Adipocyte (in vitro differentiated cells): ENCODE data around the gene URGCP.
A peak's percentile ranks its signal among the peaks of the same experiment; 100 is the strongest.

Experiments used
- DNase-seq: peaks from one replicate; pipeline ENCODE4 v3.0.0-alpha.2; 2015; ENCODE audit warnings: low read depth
- H3K27me3 ChIP-seq: replicated peaks from 2 replicates; pipeline ENCODE4 v1.7.0; 2013; ENCODE audit warnings: mild to moderate bottlenecking, low read length, moderate library complexity; ENCODE audit not compliant: control insufficient read depth, insufficient read depth
- H3K36me3 ChIP-seq: 2 replicates; pipeline ENCODE4 v1.7.0; 2013; ENCODE audit warnings: low read length, mild to moderate bottlenecking, moderate library complexity; ENCODE audit not compliant: control insufficient read depth, insufficient read depth, severe bottlenecking
- H3K4me1 ChIP-seq: 2 replicates; pipeline ENCODE4 v1.7.0; 2013; ENCODE audit warnings: mild to moderate bottlenecking, low read length, moderate library complexity; ENCODE audit not compliant: control insufficient read depth, insufficient read depth
- H3K4me3 ChIP-seq: 2 replicates; pipeline ENCODE4 v1.7.0; 2013; ENCODE audit warnings: mild to moderate bottlenecking, low read length, moderate library complexity
- H3K9ac ChIP-seq: 2 replicates; pipeline ENCODE4 v1.7.0; 2013; ENCODE audit warnings: mild to moderate bottlenecking, low read length, moderate library complexity
- H3K9me3 ChIP-seq: 2 replicates; pipeline ENCODE4 v1.7.0; 2013; ENCODE audit warnings: mild to moderate bottlenecking, low read length, moderate library complexity; ENCODE audit not compliant: control insufficient read depth

The URGCP gene

DNA sequence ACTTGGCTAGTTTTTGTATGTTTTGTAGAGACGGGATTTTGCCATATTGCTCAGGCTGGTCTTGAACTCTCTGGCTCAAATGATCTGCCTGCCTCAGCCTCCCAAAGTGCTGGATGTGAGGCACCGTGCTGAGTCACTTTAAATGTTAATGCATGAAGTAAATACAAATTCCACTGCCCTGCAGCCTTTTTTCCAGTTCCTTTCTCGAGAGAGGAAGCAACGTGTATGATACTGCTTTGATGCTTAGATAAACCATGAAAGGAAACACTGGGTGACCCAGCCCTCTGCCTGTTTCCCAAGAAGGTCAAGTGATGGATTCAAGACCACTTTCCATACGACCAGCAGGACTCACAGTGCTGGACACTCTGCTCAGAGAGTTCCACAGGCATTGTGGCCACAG is 25.8 kb downstream of the URGCP start:
- Histone ChIP-seq H3K4me3 (no peak overlapping the region), H3K4me1 (peaks cover 29% of the 10 kb centered on the region), H3K9me3 (no peaks in the 10 kb centered on the region), H3K36me3 (peaks cover 84% of the 10 kb centered on the region), H3K9ac (no peak overlapping the region), H3K27me3 (no peaks in the 10 kb centered on the region)
- DNase-seq, result peak; percentile 46

DNA sequence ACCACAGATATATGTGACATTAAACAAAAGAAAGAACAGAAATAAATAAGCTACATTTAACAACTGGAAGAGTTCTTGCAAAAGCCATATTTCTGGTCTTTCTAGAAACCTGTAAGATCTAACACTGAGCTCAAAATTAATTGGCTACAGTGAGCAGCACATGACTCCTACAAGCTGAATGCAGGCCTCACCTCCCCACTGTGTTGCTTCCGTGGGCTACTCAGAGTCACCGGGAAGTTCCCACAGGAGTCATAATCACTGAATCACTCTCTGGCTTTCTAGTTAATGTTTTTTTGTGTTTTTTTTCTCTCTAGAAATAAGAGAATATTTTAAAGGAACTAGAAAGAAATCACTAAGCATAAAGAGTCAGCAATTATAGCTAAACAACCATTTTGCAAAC is 26.9 kb downstream of the URGCP start:
- DNase-seq, result peak; percentile 57
- H3K9me3 ChIP-seq, result no peaks in the 10 kb centered on the region
- H3K4me3 ChIP-seq, result no peak overlapping the region
- no peak overlapping the region for H3K9ac ChIP-seq
- H3K36me3 ChIP-seq, result peaks cover 80% of the 10 kb centered on the region
- peaks cover 29% of the 10 kb centered on the region for H3K4me1 ChIP-seq
- no peaks in the 10 kb centered on the region for H3K27me3 ChIP-seq

DNA sequence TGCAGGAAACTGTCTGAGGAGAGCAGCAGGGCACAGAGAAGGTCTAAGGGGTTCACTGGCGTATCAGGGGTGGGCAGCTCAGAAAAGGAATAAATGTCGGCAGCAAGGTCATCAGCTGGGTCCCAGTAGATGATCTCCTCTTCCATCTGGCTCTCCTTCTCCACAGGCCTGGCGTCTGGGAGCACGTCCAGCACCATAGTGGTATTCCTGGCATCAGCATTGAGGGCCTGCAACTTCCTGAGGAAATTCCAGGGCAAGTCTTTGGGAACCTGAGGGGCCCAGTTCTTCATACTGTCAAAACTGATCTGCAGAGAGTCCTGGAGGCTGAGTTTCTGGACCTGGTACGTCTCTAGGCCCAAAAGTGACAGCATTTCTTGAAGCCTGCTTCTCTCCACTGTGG is 27.5 kb downstream of the URGCP start:
- no peak for DNase-seq
- Histone ChIP-seq H3K9me3 (no peaks in the 10 kb centered on the region), H3K36me3 (peaks cover 74% of the 10 kb centered on the region), H3K9ac (no peak overlapping the region), H3K27me3 (no peaks in the 10 kb centered on the region), H3K4me3 (no peak overlapping the region), H3K4me1 (peaks cover 34% of the 10 kb centered on the region)

DNA sequence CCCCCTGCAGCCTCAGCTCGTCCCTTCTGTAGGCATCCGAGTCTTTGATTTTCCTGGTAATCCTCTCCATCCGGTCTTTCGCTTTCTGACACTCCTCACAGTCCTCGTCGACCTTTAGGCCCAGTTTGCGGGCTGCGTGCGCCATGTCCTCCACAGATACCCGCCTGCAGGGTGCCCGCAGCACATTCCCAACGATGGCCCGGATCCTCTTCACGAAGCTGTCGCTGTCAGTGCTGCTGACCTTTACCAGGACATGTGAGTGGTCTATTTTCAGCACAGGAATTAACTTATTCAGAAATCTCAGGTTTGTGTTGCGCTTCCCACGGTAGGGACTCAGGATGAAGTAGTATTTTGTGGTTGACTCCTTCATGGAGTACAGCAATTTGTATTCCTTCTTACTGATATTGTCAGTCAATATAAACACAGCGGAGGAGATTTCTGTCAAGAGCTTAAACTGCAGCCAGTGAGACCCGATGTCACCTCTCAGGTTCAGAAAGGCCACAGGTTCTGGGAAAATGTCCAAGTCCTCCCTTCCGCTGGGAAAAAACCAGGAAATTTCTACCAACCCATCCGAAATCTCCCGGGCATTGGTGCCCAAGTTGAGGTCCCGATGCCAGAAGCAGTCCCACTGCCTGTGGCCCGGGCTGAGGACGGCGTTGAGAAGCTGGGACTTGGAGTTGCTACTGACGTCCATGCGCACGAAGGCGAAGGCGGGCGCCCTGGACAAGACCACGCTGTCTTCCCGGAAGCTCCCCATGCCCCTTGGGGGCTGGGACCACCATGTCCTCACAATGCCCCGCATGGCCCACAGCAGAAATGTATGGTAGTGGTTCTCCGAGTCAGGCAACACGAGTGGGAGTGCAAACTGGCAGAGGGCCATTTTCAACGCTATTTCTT is 28.2 kb downstream of the URGCP start:
- H3K4me1 ChIP-seq, result peaks cover 39% of the 10 kb centered on the region
- H3K4me3 ChIP-seq, result no peak overlapping the region
- no peaks in the 10 kb centered on the region for H3K9me3 ChIP-seq
- peaks cover 70% of the 10 kb centered on the region for H3K36me3 ChIP-seq
- no peaks in the 10 kb centered on the region for H3K27me3 ChIP-seq
- no peak for DNase-seq
- H3K9ac ChIP-seq, result no peak overlapping the region

DNA sequence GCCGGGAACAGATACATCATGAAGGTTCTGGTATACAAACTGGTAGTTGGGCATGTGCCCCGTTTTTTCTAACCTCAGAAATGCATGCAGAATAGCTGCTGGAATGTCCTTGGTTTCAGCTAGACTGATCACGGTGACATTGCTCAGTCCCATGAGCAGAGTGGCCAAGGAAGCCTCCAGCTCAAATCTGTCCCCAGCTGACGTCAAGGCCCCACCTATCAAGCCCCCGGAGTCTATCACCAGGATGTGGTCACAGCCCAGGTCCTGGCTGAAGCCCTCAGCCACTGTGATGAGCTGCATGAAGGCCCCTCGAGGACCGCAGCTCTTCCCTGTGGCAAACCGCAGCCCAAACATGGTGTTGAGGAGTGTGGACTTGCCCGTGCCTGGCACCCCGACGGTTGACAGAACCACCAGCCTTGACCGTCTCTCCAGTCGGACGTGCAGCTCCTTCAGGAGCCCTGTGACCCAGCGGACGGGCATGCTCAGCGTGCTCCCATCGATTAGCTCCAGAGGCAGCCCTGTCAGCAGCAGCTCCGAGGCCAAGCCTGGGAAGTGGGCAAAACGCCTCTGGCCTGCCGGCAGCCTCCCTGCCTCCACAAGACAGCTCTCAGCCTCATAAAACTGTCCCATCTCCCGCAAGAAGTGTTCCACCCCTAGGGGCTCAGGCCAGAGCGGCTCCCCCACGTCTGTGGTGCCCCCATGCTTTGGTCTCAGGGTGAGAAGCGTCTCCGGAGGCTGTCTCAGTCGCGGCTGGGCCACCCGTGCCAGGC is 29.2 kb downstream of the URGCP start:
- Histone ChIP-seq H3K4me1 (peaks cover 44% of the 10 kb centered on the region), H3K36me3 (peaks cover 70% of the 10 kb centered on the region), H3K9ac (no peak overlapping the region), H3K4me3 (no peak overlapping the region), H3K9me3 (no peaks in the 10 kb centered on the region), H3K27me3 (no peaks in the 10 kb centered on the region)
- DNase-seq, result no peak

DNA sequence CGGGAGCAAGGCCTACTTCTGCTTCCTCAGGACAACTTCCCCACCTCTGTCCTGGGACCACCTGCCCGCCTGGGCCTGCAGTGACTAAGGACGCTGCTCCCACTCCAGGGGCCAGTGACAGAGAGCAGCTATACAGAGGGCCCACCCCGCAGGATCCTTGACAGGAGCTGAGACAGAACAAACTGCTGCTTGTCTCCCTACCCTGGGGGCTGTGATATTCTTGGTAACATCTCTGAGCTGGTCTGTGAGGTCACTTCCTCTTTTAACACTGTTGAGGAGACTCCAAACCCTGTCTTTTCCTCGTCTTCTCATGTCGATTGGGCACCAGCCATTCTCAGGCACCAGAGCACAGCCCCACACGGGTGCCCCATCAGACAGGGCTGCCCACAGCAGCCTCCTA is 30.2 kb downstream of the URGCP start:
- Histone ChIP-seq H3K4me3 (no peak overlapping the region), H3K9me3 (no peaks in the 10 kb centered on the region), H3K9ac (no peak overlapping the region), H3K4me1 (peaks cover 48% of the 10 kb centered on the region), H3K27me3 (no peaks in the 10 kb centered on the region), H3K36me3 (peaks cover 62% of the 10 kb centered on the region)
- no peak for DNase-seq

DNA sequence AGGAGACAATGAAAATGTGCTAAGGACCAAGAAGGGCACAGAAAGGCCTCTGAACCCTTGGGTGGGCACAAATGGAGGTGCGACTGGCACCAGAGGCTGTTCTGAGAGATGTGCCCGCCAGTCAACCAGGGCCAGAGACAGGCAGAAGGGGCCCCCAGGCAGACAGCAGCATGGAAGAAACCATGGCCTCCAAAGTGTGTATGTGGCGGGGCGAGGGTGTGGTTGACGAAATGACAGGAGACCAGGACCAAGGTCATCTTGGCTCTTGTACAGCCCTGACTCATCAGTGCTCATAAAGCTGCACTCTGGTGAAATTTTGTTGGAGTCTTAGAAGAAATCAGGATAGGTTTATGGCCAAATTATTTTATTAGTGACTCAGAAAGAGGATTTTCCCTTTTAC is 33.1 kb downstream of the URGCP start:
- no peaks in the 10 kb centered on the region for H3K27me3 ChIP-seq
- H3K36me3 ChIP-seq, result peaks cover 33% of the 10 kb centered on the region
- H3K4me1 ChIP-seq, result peaks cover 45% of the 10 kb centered on the region
- peak; percentile 67 for DNase-seq
- peak overlapping the region; percentile 69 for H3K4me3 ChIP-seq
- peak overlapping the region; percentile 77 for H3K9ac ChIP-seq
- H3K9me3 ChIP-seq, result no peaks in the 10 kb centered on the region

DNA sequence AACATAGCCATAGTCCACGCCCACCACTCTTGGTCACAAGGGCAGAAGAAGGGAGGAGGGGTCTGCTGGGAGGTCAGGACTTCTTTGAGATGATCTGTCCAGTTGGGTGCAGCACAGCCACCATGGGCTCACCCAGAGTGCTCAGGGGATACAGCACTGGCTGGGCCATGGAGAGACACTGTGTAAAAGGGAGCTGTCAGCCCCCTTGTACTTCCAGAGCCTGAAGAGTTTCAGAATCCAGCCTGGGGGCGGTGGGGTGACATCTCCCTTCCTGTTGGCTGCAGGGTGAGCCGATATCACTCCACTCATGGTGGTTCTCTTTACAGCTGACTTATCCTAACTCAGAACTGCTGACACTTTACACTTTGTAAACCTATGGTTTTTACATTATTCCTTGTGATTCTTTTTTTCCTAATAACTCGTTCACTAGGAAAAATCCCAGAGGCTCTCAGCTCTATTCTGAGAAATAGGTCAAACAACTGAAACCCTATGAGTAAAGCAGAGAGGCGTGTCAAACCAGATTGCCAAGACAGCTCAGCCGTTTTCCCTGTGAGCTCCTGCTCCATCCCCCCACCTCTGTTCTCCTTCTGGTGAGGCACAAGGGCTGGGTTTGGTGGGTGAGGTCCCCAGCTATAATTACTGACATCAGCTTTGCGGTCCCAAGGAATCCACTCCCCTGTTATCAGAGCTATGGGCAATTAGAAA is 33.8 kb downstream of the URGCP start:
- Histone ChIP-seq H3K36me3 (peaks cover 26% of the 10 kb centered on the region), H3K27me3 (no peaks in the 10 kb centered on the region), H3K4me3 (peak overlapping the region; percentile 69), H3K9ac (peak overlapping the region; percentile 77), H3K4me1 (peaks cover 47% of the 10 kb centered on the region), H3K9me3 (no peaks in the 10 kb centered on the region)
- peak; percentile 85 for DNase-seq

DNA sequence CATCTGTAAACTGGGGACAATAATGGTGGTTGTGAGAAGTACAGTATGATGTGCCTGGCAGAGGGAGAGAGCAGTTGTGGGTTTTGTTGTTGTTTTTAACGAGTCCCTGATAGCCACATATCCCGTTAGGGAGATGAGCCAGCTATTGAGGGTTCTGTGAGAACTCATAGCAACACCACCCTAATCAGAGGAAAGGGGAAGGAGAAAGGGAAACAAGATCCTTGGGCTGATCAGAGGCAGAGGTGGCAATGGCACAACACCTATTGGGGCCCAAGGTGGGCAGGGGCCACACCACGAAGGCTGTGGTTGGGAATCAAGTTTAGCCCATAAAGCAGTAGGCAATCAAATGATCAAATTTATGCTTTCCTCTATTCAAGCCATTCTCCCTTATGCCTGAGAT is 35.3 kb downstream of the URGCP start:
- H3K9me3 ChIP-seq, result no peaks in the 10 kb centered on the region
- no peak for DNase-seq
- H3K36me3 ChIP-seq, result peaks cover 23% of the 10 kb centered on the region
- H3K9ac ChIP-seq, result no peak overlapping the region
- peaks cover 47% of the 10 kb centered on the region for H3K4me1 ChIP-seq
- no peaks in the 10 kb centered on the region for H3K27me3 ChIP-seq
- H3K4me3 ChIP-seq, result no peak overlapping the region

DNA sequence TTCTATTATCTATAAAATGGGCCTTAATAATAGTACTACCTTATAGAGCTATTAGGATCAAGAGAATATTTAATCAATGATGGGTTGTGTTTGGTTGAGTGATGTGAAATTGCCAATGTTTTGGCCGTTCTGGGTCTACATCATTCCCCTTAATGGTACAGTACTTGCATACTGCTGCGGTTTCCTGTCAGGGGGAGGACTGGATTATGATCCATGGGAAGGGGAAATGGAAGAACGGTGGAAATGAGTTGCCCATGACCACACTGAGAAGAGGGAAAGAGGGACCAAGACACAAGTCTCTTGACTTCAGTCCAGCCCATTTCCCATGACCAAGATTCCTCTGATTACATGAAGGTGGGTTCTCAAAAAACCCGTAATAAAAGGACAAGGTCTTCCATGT is 36.1 kb downstream of the URGCP start:
- Histone ChIP-seq H3K9me3 (no peaks in the 10 kb centered on the region), H3K4me3 (peak overlapping the region; percentile 88), H3K9ac (peak overlapping the region; percentile 96), H3K27me3 (no peaks in the 10 kb centered on the region), H3K36me3 (peaks cover 21% of the 10 kb centered on the region), H3K4me1 (peaks cover 47% of the 10 kb centered on the region)
- no peak for DNase-seq

DNA sequence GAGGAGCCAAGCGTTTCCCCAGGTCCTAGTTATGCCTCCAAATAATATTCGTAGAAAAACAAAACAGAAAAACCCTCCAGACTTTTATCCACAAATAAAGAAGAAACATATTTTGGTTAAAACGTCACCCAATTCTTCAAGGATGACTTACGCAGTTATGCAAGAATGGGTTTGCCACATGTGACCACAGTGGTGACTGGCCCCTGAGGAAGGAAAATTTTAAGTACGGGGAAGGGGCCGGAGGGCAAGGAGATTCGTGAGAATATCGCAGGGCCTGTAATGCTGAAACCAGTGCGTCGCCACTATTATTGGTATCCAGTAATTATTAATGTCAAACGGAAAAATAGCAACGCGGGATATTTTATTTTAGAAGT is 36.5 kb downstream of the URGCP start:
- H3K36me3 ChIP-seq, result peaks cover 18% of the 10 kb centered on the region
- H3K4me1 ChIP-seq, result peaks cover 47% of the 10 kb centered on the region
- H3K9ac ChIP-seq, result peak overlapping the region; percentile 96
- H3K27me3 ChIP-seq, result no peaks in the 10 kb centered on the region
- H3K4me3 ChIP-seq, result peak overlapping the region; percentile 88
- DNase-seq, result peak; percentile 95
- H3K9me3 ChIP-seq, result no peaks in the 10 kb centered on the region
